Osteoblast (primary cell): ENCODE results near the gene PDGFA. TPM values are rescaled to one million over a fixed set of nuclear protein-coding genes. Genes with fewer than 3 reads are reported as not detected.

Experiments
- DNase-seq: peaks from one replicate; pipeline ENCODE4 v3.0.0; 2011; ENCODE audit warnings: low spot score, mixed read lengths; ENCODE audit not compliant: insufficient read length; ENCODE audit errors: missing footprints
- H2AFZ ChIP-seq: 2 replicates; pipeline ENCODE4 v1.6.0; 2011; ENCODE audit warnings: mild to moderate bottlenecking, low read length
- H3K27ac ChIP-seq: 2 replicates; pipeline ENCODE4 v1.5.1; 2011; ENCODE audit warnings: mild to moderate bottlenecking, low read depth, low read length, moderate library complexity
- H3K27me3 ChIP-seq: 2 replicates; pipeline ENCODE4 v1.6.0; 2012; ENCODE audit warnings: mild to moderate bottlenecking, control low read depth, inconsistent platforms, low read length, moderate library complexity; ENCODE audit not compliant: insufficient read depth
- H3K36me3 ChIP-seq: 2 replicates; pipeline ENCODE4 v1.5.1; 2011; ENCODE audit warnings: mild to moderate bottlenecking, low read length, control low read depth, moderate library complexity; ENCODE audit not compliant: insufficient read depth
- H3K4me1 ChIP-seq: 2 replicates; pipeline ENCODE4 v1.5.1; 2011; ENCODE audit warnings: mild to moderate bottlenecking, low read length, control low read depth, moderate library complexity; ENCODE audit not compliant: insufficient read depth
- H3K4me2 ChIP-seq: 2 replicates; pipeline ENCODE4 v1.6.0; 2011; ENCODE audit warnings: mild to moderate bottlenecking, low read length; ENCODE audit not compliant: insufficient read depth
- H3K4me3 ChIP-seq: fragments of 200-600 bp; sonication (generic); 3 replicates; pipeline ENCODE4 v1.5.1; 2012; ENCODE audit warnings: mild to moderate bottlenecking, low read length, inconsistent platforms; ENCODE audit not compliant: insufficient read depth
- H3K79me2 ChIP-seq: 2 replicates; pipeline ENCODE4 v1.6.0; 2012; ENCODE audit warnings: mild to moderate bottlenecking, low read length, control low read depth, inconsistent platforms; ENCODE audit not compliant: insufficient read depth
- H3K9me3 ChIP-seq: 2 replicates; pipeline ENCODE4 v1.5.1; 2011; ENCODE audit warnings: low read depth, low read length, control low read depth
- H4K20me1 ChIP-seq: 2 replicates; pipeline ENCODE4 v1.6.0; 2012; ENCODE audit warnings: mild to moderate bottlenecking, low read length, control low read depth; ENCODE audit not compliant: insufficient read depth
- total RNA-seq: library from RNA; depleted of rRNA; stranded (reverse); fragments of >200 nt; gene quantifications from 2 replicates; pipeline ENCODE4 v1.2.3, GENCODE V29; 2012
- TF ChIP-seq, protein P1 (sequence below): IDR thresholded peaks from 2 replicates; pipeline ENCODE4 v1.5.1; 2011; ENCODE audit warnings: mild to moderate bottlenecking, low read depth, low read length, moderate library complexity; ENCODE audit errors: extremely low read depth

Gene PDGFA
- total RNA-seq, 1 donor = 32.6 TPM

DNA sequence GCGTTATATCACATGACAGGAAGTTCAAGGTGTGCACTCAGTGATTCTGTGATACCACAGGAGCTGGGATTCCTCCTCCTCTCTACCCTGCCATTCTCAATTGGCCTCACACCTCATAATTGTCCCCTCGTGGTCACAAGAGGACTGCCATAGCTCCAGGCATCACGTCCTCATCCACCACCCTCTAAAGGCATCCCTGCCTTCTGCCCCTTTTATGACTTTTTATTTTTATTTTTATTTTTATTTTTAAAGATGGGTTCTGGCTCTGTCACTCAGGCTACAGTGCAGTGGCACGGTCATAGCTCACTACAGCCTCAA lies 47.0 kb downstream of the PDGFA start:
- Histone ChIP-seq H3K4me3 (no peak overlapping the region), H3K36me3 (no peaks in the 10 kb centered on the region), H3K9me3 (no peaks in the 10 kb centered on the region), H3K4me2 (no peak overlapping the region), H3K27ac (peak overlapping the region; percentile 90), H3K79me2 (no peaks in the 10 kb centered on the region), H4K20me1 (no peaks in the 10 kb centered on the region), H3K4me1 (peaks cover 31% of the 10 kb centered on the region), H3K27me3 (no peaks in the 10 kb centered on the region), H2AFZ (no peak overlapping the region)
- TF ChIP-seq, protein P1, sequence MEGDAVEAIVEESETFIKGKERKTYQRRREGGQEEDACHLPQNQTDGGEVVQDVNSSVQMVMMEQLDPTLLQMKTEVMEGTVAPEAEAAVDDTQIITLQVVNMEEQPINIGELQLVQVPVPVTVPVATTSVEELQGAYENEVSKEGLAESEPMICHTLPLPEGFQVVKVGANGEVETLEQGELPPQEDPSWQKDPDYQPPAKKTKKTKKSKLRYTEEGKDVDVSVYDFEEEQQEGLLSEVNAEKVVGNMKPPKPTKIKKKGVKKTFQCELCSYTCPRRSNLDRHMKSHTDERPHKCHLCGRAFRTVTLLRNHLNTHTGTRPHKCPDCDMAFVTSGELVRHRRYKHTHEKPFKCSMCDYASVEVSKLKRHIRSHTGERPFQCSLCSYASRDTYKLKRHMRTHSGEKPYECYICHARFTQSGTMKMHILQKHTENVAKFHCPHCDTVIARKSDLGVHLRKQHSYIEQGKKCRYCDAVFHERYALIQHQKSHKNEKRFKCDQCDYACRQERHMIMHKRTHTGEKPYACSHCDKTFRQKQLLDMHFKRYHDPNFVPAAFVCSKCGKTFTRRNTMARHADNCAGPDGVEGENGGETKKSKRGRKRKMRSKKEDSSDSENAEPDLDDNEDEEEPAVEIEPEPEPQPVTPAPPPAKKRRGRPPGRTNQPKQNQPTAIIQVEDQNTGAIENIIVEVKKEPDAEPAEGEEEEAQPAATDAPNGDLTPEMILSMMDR = no peak
- DNase-seq = no peak

- peak; percentile 100 for DNase-seq
- Histone ChIP-seq H3K4me2 (peak overlapping the region; percentile 34), H3K79me2 (no peaks in the 10 kb centered on the region), H3K9me3 (no peaks in the 10 kb centered on the region), H3K36me3 (no peaks in the 10 kb centered on the region), H2AFZ (peak overlapping the region; percentile 62), H4K20me1 (no peaks in the 10 kb centered on the region), H3K27me3 (no peaks in the 10 kb centered on the region), H3K4me3 (peak overlapping the region; percentile 8), H3K4me1 (peaks cover 31% of the 10 kb centered on the region), H3K27ac (peak overlapping the region; percentile 90)
- TF ChIP-seq, protein P1 = no peak
Observed at GRCh38 chr7:471866-472639, 47.6 kb downstream of the PDGFA start.

- no peaks in the 10 kb centered on the region for H4K20me1 ChIP-seq
- peak overlapping the region; percentile 62 for H2AFZ ChIP-seq
- H3K9me3 ChIP-seq = no peaks in the 10 kb centered on the region
- no peaks in the 10 kb centered on the region for H3K36me3 ChIP-seq
- H3K27ac ChIP-seq = peak overlapping the region; percentile 90
- H3K4me3 ChIP-seq = peak overlapping the region; percentile 8
- no peaks in the 10 kb centered on the region for H3K79me2 ChIP-seq
- TF ChIP-seq, protein P1 = no peak
- DNase-seq = no peak
- H3K27me3 ChIP-seq = no peaks in the 10 kb centered on the region
- H3K4me2 ChIP-seq = peak overlapping the region; percentile 34
- H3K4me1 ChIP-seq = peaks cover 31% of the 10 kb centered on the region
Observed at GRCh38 chr7:471191-471865, 48.3 kb downstream of the PDGFA start.

DNA sequence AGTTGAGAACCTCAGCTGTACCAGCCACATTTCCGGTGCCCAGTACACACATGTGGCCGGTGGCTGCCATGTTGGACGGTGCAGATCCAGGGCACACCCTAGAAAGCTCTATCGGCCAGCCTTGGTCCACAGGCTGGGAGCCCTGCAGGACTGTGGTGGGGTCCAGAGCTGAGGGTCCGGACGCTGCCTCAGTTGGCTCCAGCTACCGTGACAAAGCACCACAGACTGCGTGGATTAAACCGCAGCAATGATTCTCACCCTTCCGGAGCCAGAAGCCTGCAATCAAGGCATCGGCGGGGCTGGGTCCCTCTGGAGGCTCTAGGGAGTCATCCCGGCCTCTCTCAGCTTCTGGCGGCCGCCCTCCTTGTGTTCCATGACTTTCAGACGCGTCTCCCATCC lies 50.1 kb downstream of the PDGFA start:
- Histone ChIP-seq H3K27me3 (no peaks in the 10 kb centered on the region), H3K79me2 (no peaks in the 10 kb centered on the region), H3K4me3 (peak overlapping the region; percentile 42), H2AFZ (peak overlapping the region; percentile 88), H4K20me1 (no peaks in the 10 kb centered on the region), H3K27ac (peak overlapping the region; percentile 97), H3K4me2 (peak overlapping the region; percentile 72), H3K9me3 (no peaks in the 10 kb centered on the region), H3K36me3 (no peaks in the 10 kb centered on the region), H3K4me1 (peaks cover 35% of the 10 kb centered on the region)
- TF ChIP-seq, protein P1 = no peak
- DNase-seq = no peak
